ENCODE data around the gene ENPP1.

GRCh38 chr6:131862476-131862875, 54.7 kb downstream of the ENPP1 start:
- TF ChIP-seq CTCF (conservative IDR thresholded peaks at IDR 0.05 in 1 of 2, IDR thresholded peaks at IDR 0.05 in 1 of 2; ENCODE audit: extremely low read depth in 1 of 2, insufficient read depth in 1 of 2, low read depth in 1 of 2, low read length in 2 of 2), result no peak
- no peak for TF ChIP-seq EZH2 (IDR thresholded peaks at IDR 0.05; ENCODE audit: borderline replicate concordance, low read length)
